Occipital lobe (tissue), 2 donors: ENCODE measurements around the gene PLEKHA7. TPM values are rescaled to one million over a fixed set of nuclear protein-coding genes. Genes with fewer than 3 reads are reported as not detected.
"Not testable (repeated sequence)": the region's sequence is repeated elsewhere in the genome, so short reads cannot be mapped to it uniquely, and the experiment has no call there.

Experiments
- DNase-seq: peaks from one replicate; lab custom pipeline; 2025; lab: John Stamatoyannopoulos, UW
- total RNA-seq: library from RNA; depleted of rRNA; stranded (reverse); fragments of >200 nt; gene quantifications from one replicate; pipeline ENCODE4 v1.2.3, GENCODE V29; 2014

PLEKHA7 gene
- total RNA-seq, 1 donor from 2014 or later: 5.5 TPM

DNA sequence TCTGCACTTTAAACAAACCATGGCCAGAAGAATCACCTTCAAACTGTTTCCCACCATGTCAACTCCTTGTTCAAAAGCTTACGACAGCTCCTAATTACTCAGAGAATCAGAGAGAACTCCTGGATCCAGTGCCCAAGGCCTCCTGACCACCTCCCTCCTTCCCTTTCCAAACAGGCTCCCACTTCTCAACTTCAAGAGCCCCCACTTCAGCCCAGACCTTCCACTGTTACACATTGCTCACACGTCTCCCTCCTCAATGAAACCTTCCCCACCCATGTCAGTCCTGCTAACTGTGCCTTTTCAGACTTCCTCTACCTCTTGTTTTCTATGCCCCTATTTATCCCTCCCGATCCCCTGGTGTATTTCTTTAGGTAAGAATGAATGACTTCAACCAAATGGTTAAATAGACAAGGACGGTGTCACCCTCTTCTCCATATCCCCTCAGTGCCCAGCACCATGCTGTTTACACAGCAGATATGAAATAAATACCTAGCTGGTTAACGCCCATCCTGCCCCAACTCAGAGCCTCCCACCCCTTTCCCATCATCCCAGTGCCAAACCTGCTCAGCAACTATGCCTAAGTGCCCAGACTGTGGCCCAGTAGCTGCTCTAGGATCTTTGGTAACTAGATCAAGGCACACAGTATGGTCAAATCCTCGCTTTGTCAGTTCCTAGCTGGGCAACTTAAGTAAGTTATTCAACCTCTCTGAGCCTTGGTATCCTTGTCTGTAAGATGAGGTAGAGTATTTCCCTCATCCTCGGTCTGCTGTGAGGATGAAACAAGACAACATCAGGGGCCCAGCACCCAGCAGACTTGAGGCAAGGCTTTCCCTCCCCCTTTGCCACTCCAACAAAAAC is 36.8 kb downstream of the PLEKHA7 start:
- no peak for DNase-seq

DNA sequence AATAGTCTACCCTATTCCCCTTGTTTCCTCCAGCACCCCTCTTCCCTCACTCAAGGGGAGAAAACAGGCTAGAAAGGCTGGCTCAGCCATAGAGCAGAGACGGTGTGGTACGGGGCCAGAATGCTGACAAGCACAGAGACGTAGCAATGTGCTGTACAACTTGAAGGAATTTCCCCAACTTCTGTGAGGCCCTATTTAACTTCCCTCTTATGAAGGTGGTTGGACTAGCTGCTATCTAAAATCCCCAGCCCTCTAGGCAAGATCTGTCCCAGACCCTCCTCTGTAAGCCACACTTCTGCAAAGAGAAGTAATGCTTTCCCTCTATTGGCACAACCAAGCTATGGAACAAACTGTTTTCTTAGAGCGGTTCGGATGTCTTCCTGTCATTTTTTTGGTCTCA is 37.8 kb downstream of the PLEKHA7 start:
- no peak for DNase-seq

DNA sequence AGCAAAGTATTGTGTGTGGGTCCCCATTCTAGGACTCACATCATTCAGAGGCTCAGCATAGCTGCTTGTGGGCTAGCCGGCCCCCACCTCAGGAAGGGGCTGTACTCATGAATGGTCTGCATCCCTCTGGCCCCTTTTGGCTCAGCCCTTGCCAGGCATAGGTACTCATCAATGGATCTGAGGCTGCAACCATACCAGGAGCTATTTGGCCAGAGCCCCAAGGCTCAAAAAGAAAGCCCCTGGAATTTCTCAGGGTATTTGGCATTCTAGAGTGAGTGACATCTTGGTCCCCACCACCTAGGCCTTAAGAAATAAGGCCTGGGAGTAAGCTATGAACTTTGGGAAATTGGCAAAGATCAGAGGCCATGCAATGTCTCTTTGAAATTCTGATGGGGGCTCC is 38.3 kb downstream of the PLEKHA7 start:
- DNase-seq: no peak

DNA sequence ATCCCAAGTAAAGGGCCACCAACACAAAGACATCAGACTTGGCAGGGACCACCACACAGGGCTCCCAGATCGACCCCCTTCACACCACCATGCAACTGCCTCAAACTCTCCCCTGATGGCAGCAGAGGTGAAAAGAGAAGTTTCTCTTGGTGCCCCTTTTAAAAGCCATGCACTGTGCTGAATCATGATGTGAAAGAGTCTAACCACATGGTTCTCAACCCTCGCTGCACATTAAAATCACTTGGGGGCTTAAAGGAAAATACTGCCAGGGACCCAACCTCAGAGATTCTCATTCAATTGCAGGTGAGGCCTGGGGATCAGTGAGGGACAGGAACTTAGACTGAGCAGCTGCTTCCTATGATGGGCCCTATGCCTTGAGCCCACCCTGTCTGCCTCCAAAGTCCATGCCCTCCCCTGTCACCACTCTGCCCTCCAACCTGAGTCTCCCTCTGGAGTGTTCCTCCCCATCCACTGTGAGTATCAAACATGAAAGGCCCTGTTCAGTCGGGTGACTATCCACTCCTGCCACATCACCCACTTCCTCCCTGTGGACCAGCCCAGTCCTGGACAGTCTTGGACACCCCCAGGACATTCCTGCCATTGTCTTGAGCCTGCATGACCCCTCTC is 40.8 kb downstream of the PLEKHA7 start:
- no peak for DNase-seq

DNA sequence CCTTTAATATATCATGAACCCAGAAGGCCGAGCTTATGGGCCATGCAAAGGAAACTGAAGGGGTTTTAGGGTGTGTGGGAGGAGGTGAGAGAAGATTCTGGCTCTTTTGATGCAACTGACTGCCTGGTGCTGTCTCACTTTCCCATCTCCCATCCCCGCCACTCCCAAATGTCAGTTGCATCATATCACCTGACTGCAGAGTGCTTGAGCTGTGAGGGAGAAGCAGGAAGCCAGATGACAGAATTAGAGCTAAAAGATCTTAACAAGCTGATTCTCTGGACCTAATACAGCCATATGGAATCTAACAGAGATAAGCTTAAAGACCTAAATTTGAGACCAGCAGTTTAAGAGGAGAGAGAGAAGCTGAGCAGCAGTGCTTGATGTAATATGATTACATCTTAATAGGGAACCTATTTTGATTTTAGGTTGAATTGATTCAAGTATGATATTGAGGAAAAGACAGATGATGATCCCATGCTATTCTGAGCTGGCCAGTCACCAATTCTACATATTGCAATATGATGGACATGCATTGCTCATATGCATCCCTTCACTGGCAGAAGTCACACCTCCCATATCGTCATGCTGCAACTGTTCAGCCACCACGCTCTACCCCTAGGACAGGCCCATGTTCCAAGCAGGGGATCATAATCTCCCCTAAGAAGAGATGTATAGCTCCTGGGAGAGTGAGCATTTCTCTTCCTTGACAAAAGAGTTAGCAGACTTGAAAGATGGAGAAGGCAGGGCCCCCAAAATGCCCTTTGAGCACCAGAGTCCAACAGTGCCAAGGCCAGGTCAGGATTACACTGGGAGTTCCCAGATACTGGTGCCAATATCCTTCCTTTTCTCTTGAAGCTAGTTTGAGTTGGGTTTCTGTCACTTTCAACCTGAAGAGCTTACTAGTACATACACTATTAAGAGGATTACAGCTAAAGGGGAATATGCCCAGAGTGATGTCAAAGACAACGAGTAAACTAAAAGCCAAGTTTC is 44.9 kb downstream of the PLEKHA7 start:
- DNase-seq: no peak

DNA sequence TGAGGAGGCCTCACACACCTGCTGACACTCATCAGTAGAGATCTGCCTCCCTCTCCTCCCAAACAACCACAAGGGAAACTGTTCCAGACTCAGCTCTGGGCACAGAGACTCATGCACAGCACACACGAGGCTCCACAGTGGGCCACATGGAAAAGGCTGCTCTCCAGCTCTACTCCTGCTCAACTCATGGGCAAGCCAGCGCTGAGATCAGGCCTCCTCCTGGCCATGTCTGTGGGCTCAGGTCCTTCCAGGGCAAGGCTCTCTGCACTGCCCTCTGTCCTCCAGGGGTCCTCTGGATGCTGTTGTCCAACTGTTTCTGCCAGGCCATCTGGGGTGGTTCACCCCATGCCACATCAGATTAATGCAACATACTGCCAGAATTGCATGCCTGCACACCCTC is 46.0 kb downstream of the PLEKHA7 start:
- DNase-seq: no peak

GRCh38 chr11:16966930-16967671 is 47.1 kb downstream of the PLEKHA7 start:
- no peak for DNase-seq

GRCh38 chr11:16964501-16964900 is 49.7 kb downstream of the PLEKHA7 start:
- no peak for DNase-seq

GRCh38 chr11:16963316-16963876 is 50.8 kb downstream of the PLEKHA7 start:
- DNase-seq: no peak

DNA sequence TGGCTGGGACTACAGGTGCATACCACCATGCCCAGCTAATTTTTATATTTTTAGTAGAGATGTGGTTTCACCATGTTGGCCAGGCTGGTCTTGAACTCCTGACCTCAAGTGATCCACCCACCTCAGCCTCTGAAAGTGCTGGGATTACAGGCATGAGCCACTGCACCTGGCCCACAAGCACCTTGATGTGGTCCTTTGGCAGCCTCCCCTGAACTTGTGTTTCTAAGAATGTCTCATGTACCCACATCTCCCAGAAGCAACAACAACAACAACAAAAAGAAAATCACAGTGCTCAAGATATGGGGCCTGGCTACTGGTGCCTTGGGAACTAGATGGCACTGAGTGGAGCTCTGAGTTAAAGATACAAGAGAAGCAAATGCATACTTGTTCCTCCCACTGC is 51.6 kb downstream of the PLEKHA7 start:
- not testable (repeated sequence) for DNase-seq

DNA sequence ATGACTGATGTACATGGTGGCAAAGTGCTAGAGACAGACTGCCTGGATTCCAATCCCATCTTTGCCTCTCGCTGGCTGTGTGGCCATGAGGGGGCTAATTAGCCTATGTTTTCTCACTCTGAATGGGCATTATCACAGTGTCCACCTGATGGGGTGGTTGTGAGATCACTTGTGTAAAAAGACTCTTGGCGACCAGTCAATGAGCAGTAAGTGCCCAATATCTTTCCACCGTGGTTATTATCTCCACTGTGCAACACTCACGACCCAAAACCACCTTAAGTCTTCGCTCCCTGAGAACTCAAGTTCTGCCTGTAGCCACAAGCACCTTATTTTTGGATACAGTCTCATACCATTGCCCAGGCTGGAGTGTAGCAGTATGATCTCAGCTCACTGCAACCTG is 52.1 kb downstream of the PLEKHA7 start:
- no peak for DNase-seq

GRCh38 chr11:16960250-16960649 is 54.0 kb downstream of the PLEKHA7 start:
- DNase-seq: no peak

DNA sequence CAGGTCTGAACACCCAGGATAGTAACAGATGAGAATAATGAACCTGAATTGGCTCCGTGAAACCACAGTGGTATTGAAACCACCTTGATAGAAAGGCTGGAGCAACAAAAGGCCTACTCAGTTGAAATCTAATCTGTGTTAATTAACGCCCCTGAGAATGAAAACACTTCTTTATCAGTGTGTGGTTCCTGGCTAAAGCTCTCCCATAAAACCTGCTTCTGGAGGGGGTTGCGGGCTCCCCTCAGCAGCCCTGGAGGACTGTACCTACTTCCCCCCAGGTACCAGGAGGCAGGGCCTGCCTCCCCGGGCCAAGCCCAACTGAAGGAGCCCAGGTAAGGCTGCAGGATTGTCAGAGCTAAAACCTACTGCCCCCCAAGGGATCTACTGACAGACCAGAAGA is 54.6 kb downstream of the PLEKHA7 start:
- no peak for DNase-seq

DNA sequence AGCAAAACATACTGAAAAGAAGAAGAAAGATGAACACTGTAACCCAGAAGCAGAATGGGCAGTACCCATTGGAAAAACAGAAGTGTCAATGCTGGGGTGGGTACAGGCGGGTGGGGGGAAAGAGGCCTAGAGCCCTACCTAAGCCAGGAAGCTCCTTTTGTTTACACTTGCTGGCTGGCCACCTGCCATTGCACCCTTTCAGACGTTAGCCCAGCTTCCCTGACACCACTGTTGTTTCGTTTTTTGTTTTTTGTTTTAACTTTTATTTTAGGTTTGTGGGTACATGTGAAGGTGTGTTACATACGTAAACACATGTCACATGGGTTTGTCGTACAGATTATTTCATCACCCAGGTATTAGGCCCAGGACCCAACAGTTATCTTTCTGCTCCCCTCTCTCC is 55.4 kb downstream of the PLEKHA7 start:
- no peak for DNase-seq

GRCh38 chr11:16956538-16957153 is 57.6 kb downstream of the PLEKHA7 start:
- no peak for DNase-seq

GRCh38 chr11:16953663-16954062 is 60.6 kb downstream of the PLEKHA7 start:
- DNase-seq: no peak

DNA sequence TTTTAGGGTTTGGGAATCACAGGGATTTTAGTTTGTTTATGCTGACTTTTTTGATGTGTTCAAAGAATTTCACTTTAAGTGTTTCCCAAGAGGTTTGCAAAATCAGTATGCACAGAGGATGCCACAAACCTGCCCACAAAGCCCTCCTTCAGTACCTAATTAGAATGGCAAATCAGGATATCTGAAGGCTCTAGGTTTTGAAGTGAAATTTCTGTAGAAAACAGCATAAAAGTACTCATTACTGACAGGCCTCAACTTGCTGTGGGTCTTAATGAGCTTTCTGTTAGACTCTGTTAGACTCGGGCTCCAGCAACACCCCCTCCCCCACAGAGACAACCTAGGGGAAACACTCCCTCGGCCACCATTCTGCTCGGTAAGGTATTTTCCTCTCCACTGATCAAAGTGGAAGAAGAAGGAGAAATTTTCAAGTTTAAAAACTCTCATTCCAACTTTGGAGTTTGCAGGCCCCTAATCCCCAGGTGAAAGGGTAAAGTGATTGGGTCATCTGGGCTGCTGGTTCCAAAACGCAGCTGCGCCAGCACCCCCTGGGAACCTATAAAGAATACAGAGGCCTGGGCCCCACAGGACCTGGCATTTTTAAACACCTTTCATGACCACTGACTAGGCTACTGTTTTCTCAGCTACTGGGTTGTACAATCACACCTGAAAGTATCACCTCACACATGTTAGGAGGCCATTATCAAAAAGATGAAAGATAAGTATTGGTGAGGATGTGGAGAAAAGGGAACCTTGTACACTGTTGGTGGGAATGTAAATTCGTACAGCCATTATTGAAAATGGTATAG is 67.5 kb downstream of the PLEKHA7 start:
- no peak for DNase-seq

GRCh38 chr11:16945671-16946469 is 68.3 kb downstream of the PLEKHA7 start:
- DNase-seq: peak; percentile 7

- DNase-seq: no peak
Measured at GRCh38 chr11:16942911-16943310, 71.3 kb downstream of the PLEKHA7 start.
